CD8-positive, alpha-beta memory T cell (primary cell): ENCODE data around the gene PKM. TPM values are rescaled to one million over a fixed set of nuclear protein-coding genes. Genes with fewer than 3 reads are reported as not detected.

Experiments used
- CTCF ChIA-PET: fragments of 350-600 bp; sonication (Branson Sonifier 250); formaldehyde crosslinking; loops from one replicate; lab custom pipeline; 2021; ENCODE audit warnings: antibody characterized with exemption; lab: Charles Lee
- POLR2A ChIA-PET: fragments of 350-600 bp; sonication (Branson Sonifier 250); formaldehyde crosslinking; loops from one replicate; lab custom pipeline; 2021; ENCODE audit warnings: antibody characterized with exemption; lab: Charles Lee
- DNase-seq, 5 donors: peaks; one replicate each; pipeline versions ENCODE4 v3.0.0 to v3.0.0-alpha.2; 2020 to 2022; ENCODE audit warnings: mixed read lengths in 1 of 5
- H3K27ac ChIP-seq: one replicate; pipeline ENCODE4 v1.7.0; 2013; ENCODE audit warnings: low read depth, mild to moderate bottlenecking, low read length, moderate library complexity
- H3K27me3 ChIP-seq: 2 replicates; pipeline ENCODE4 v1.7.0; 2013; ENCODE audit warnings: low read length, mild to moderate bottlenecking; ENCODE audit not compliant: insufficient read depth, poor library complexity, severe bottlenecking
- H3K36me3 ChIP-seq: 2 replicates; pipeline ENCODE4 v1.7.0; 2013; ENCODE audit warnings: mild to moderate bottlenecking, low read length, moderate library complexity; ENCODE audit not compliant: insufficient read depth
- H3K4me1 ChIP-seq: 2 replicates; pipeline ENCODE4 v1.7.0; 2013; ENCODE audit warnings: mild to moderate bottlenecking, low read length, moderate library complexity; ENCODE audit not compliant: insufficient read depth
- H3K4me3 ChIP-seq: 2 replicates; pipeline ENCODE4 v1.7.0; 2013; ENCODE audit warnings: mild to moderate bottlenecking, low read length
- H3K9me3 ChIP-seq: 2 replicates; pipeline ENCODE4 v1.7.0; 2013; ENCODE audit warnings: mild to moderate bottlenecking, low read length
- H3K27ac Mint-ChIP-seq, 8 donors: one replicate each; pipeline ENCODE4 v1.8.0; 2020 to 2021; ENCODE audit warnings: mixed read lengths in 8 of 8, mild to moderate bottlenecking in 6 of 8, inconsistent platforms in 3 of 8, moderate library complexity in 3 of 8
- H3K27me3 Mint-ChIP-seq, 2 donors: one replicate each; pipeline ENCODE4 v1.8.0; 2020 to 2021; ENCODE audit warnings: mixed read lengths in 2 of 2, mild to moderate bottlenecking in 1 of 2, moderate library complexity in 1 of 2
- H3K36me3 Mint-ChIP-seq, 3 donors: one replicate each; pipeline ENCODE4 v1.8.0; 2020 to 2021; ENCODE audit warnings: mixed read lengths in 3 of 3, inconsistent platforms in 1 of 3, mild to moderate bottlenecking in 1 of 3
- H3K4me1 Mint-ChIP-seq, 3 donors: one replicate each; pipeline ENCODE4 v1.8.0; 2020 to 2021; ENCODE audit warnings: mixed read lengths in 3 of 3, inconsistent platforms in 1 of 3, mild to moderate bottlenecking in 1 of 3
- H3K4me3 Mint-ChIP-seq, 7 donors: one replicate each; pipeline ENCODE4 v1.8.0; 2020 to 2021; ENCODE audit warnings: mixed read lengths in 7 of 7, mild to moderate bottlenecking in 6 of 7, moderate library complexity in 4 of 7, inconsistent platforms in 2 of 7
- H3K9me3 Mint-ChIP-seq, 5 donors: one replicate each; pipeline ENCODE4 v1.8.0; 2020 to 2022; ENCODE audit warnings: mixed read lengths in 5 of 5, mild to moderate bottlenecking in 3 of 5, moderate library complexity in 2 of 5, inconsistent platforms in 1 of 5
- polyA plus RNA-seq: library from polyadenylated mRNA; unstranded; fragments of 300-500 nt; fragmentation: Illumina TruSeq; gene quantifications from one replicate; pipeline ENCODE4 v1.2.3, GENCODE V29; 2021
- total RNA-seq, 2 experiments: library from RNA; stranded (reverse); gene quantifications; one replicate each; pipeline ENCODE4 v1.2.3, GENCODE V29; 2021

PKM gene
- total and polyA plus RNA-seq, 3 experiments from 2014 or later = 337 to 2,187 (median 2,146) TPM

- DNase-seq = no peak
- no peaks in the 10 kb centered on the region for H3K9me3 ChIP-seq
- no peaks in the 10 kb centered on the region for H3K36me3 ChIP-seq
- Mint-ChIP-seq H3K27me3 (peaks cover 0 to 1% of the 10 kb centered on the region in 2 donors), H3K36me3 (peaks cover 0 to 12% (median 0%) of the 10 kb centered on the region in 3 donors), H3K27ac (peak overlapping the region in 4 of 8 donors; percentile 33 to 90 (median 64)), H3K4me1 (peaks cover 36 to 44% (median 43%) of the 10 kb centered on the region in 3 donors), H3K9me3 (no peaks in the 10 kb centered on the region), H3K4me3 (peak overlapping the region in 1 of 7 donors; percentile 78)
- POLR2A ChIA-PET = no interaction called here
- H3K27me3 ChIP-seq = no peaks in the 10 kb centered on the region
- CTCF ChIA-PET = no interaction called here
- peaks cover 28% of the 10 kb centered on the region for H3K4me1 ChIP-seq
- no peak overlapping the region for H3K4me3 ChIP-seq
- H3K27ac ChIP-seq = no peak overlapping the region
These were observed 2.8 kb upstream of the PKM start for GRCh38 chr15:72233769-72234168.

- Mint-ChIP-seq H3K27ac (peak overlapping the region; percentile 90 to 98 (median 96)), H3K4me3 (peak overlapping the region; percentile 95 to 99 (median 98)), H3K9me3 (no peaks in the 10 kb centered on the region), H3K36me3 (peaks cover 0 to 12% (median 0%) of the 10 kb centered on the region in 3 donors), H3K27me3 (peaks cover 0 to 1% of the 10 kb centered on the region in 2 donors), H3K4me1 (peaks cover 44 to 53% (median 49%) of the 10 kb centered on the region in 3 donors)
- Histone ChIP-seq H3K9me3 (no peaks in the 10 kb centered on the region), H3K36me3 (no peaks in the 10 kb centered on the region), H3K27me3 (no peaks in the 10 kb centered on the region), H3K27ac (peak overlapping the region; percentile 86), H3K4me3 (peak overlapping the region; percentile 63), H3K4me1 (peaks cover 40% of the 10 kb centered on the region)
- POLR2A ChIA-PET = interaction anchor here (0.7 to 2.6 kb wide), 6 partner anchors 10 to 243 kb away, joined by 3 to 9 read pairs (median 3); partner anchors contain the start of genes ARIH1 and HEXA
- peak; percentile 36 to 73 (median 64) for DNase-seq
- CTCF ChIA-PET = interaction anchor here (1.0 to 1.9 kb wide), 4 partner anchors 10 to 43 kb away, joined by 3 to 9 read pairs (median 4); no protein-coding TSS in a partner anchor
These were observed 966 bp upstream of the PKM start for GRCh38 chr15:72231833-72232478.

- Histone ChIP-seq H3K36me3 (no peaks in the 10 kb centered on the region), H3K27ac (peak overlapping the region; percentile 86), H3K27me3 (no peaks in the 10 kb centered on the region), H3K4me1 (peaks cover 51% of the 10 kb centered on the region), H3K9me3 (no peaks in the 10 kb centered on the region), H3K4me3 (peak overlapping the region; percentile 63)
- peaks cover 0 to 16% (median 0%) of the 10 kb centered on the region in 3 donors for H3K36me3 Mint-ChIP-seq
- no peaks in the 10 kb centered on the region for H3K9me3 Mint-ChIP-seq
- ChIA-PET POLR2A (interaction anchor here (0.5 to 2.6 kb wide), 4 partner anchors 11 to 232 kb away, joined by 3 to 9 read pairs (median 5); partner anchors contain the start of gene HEXA), CTCF (interaction anchor here (0.9 to 5.0 kb wide), 4 partner anchors 12 to 43 kb away, joined by 3 to 51 read pairs (median 8); partner anchors contain the start of gene GRAMD2A)
- peak overlapping the region; percentile 95 to 99 (median 98) for H3K4me3 Mint-ChIP-seq
- H3K27me3 Mint-ChIP-seq = peaks cover 0 to 1% of the 10 kb centered on the region in 2 donors
- peak overlapping the region; percentile 89 to 100 (median 96) for H3K27ac Mint-ChIP-seq
- peaks cover 52 to 58% (median 54%) of the 10 kb centered on the region in 3 donors for H3K4me1 Mint-ChIP-seq
- DNase-seq = peak; percentile 47 to 76 (median 52)
These were observed 559 bp downstream of the PKM start for GRCh38 chr15:72230197-72231065.

- peak overlapping the region in 7 of 8 donors; percentile 92 to 100 (median 99) for H3K27ac Mint-ChIP-seq
These were observed 1.1 kb downstream of the PKM start for GRCh38 chr15:72229947-72230196.

GRCh38 chr15:72229076-72229946, 1.7 kb downstream of the PKM start:
- Mint-ChIP-seq H3K4me1 (peaks cover 54 to 63% (median 60%) of the 10 kb centered on the region in 3 donors), H3K4me3 (peak overlapping the region; percentile 91 to 100 (median 99)), H3K9me3 (no peaks in the 10 kb centered on the region), H3K27me3 (peaks cover 0 to 1% of the 10 kb centered on the region in 2 donors), H3K36me3 (peaks cover 0 to 20% (median 0%) of the 10 kb centered on the region in 3 donors), H3K27ac (peak overlapping the region; percentile 83 to 100 (median 98))
- Histone ChIP-seq H3K27ac (peak overlapping the region; percentile 86), H3K36me3 (no peaks in the 10 kb centered on the region), H3K4me1 (peaks cover 56% of the 10 kb centered on the region), H3K9me3 (no peaks in the 10 kb centered on the region), H3K4me3 (peak overlapping the region; percentile 63), H3K27me3 (no peaks in the 10 kb centered on the region)
- POLR2A ChIA-PET = interaction anchor here (1.3 to 1.6 kb wide), 2 partner anchors 12 to 146 kb away, joined by 4 to 6 read pairs; partner anchors contain the start of gene HEXA
- CTCF ChIA-PET = interaction anchor here (1.2 to 5.0 kb wide), 2 partner anchors 30 to 44 kb away, joined by 6 to 51 read pairs; partner anchors contain the start of gene GRAMD2A
- peak; percentile 24 to 60 (median 40) for DNase-seq

More at GRCh38 chr15:72229947-72230196, 1.1 kb downstream of the PKM start:
- no peaks in the 10 kb centered on the region for H3K27me3 ChIP-seq
- H3K36me3 ChIP-seq = no peaks in the 10 kb centered on the region
- Mint-ChIP-seq H3K27me3 (peaks cover 0 to 1% of the 10 kb centered on the region in 2 donors), H3K9me3 (no peaks in the 10 kb centered on the region), H3K4me1 (peaks cover 53 to 61% (median 57%) of the 10 kb centered on the region in 3 donors), H3K4me3 (peak overlapping the region; percentile 91 to 100 (median 99)), H3K36me3 (peaks cover 0 to 19% (median 0%) of the 10 kb centered on the region in 3 donors)
- H3K4me3 ChIP-seq = peak overlapping the region; percentile 63
- DNase-seq = no peak
- no peaks in the 10 kb centered on the region for H3K9me3 ChIP-seq
- ChIA-PET CTCF (interaction anchor here (1.2 to 5.0 kb wide), 2 partner anchors 30 to 43 kb away, joined by 6 to 51 read pairs; partner anchors contain the start of gene GRAMD2A), POLR2A (interaction anchor here (1.3 to 2.6 kb wide), 3 partner anchors 12 to 146 kb away, joined by 4 to 9 read pairs (median 6); partner anchors contain the start of gene HEXA)
- H3K4me1 ChIP-seq = peaks cover 53% of the 10 kb centered on the region
- H3K27ac ChIP-seq = peak overlapping the region; percentile 86

GRCh38 chr15:72227720-72228119, 3.3 kb downstream of the PKM start:
- peak overlapping the region; percentile 63 for H3K4me3 ChIP-seq
- H3K27ac ChIP-seq = peak overlapping the region; percentile 60
- H3K4me3 Mint-ChIP-seq = peak overlapping the region; percentile 91 to 100 (median 99)
- peak overlapping the region; percentile 83 to 100 (median 96) for H3K27ac Mint-ChIP-seq
- DNase-seq = peak in 1 of 5 donors; percentile 48
- H3K27me3 Mint-ChIP-seq = peaks cover 0 to 1% of the 10 kb centered on the region in 2 donors
- H3K4me1 Mint-ChIP-seq = peaks cover 66 to 75% (median 73%) of the 10 kb centered on the region in 3 donors
- no peaks in the 10 kb centered on the region for H3K27me3 ChIP-seq
- H3K9me3 ChIP-seq = no peaks in the 10 kb centered on the region
- peaks cover 3 to 34% (median 5%) of the 10 kb centered on the region in 3 donors for H3K36me3 Mint-ChIP-seq
- ChIA-PET POLR2A (interaction anchor here (0.6 to 2.3 kb wide), 6 partner anchors 11 to 556 kb away, joined by 3 to 7 read pairs (median 3); partner anchors contain the start of genes ADPGK, ARIH1 and HEXA), CTCF (interaction anchor here (1.2 to 5.0 kb wide), 8 partner anchors 15 to 458 kb away, joined by 3 to 51 read pairs (median 6); partner anchors contain the start of genes BBS4, GRAMD2A, HEXA and HIGD2B)
- no peaks in the 10 kb centered on the region for H3K36me3 ChIP-seq
- no peaks in the 10 kb centered on the region for H3K9me3 Mint-ChIP-seq
- peaks cover 64% of the 10 kb centered on the region for H3K4me1 ChIP-seq
